WTC11 (cell line): Measurements from ENCODE around the gene FANCC.

Experiments
- ATF1 ChIP-seq: sonication (generic); formaldehyde crosslinking; IDR thresholded peaks from 2 replicates; pipeline ENCODE4 v1.8.1; 2023; ENCODE audit warnings: mild to moderate bottlenecking, moderate library complexity, missing genetic modification reagents
- CREB1 ChIP-seq: sonication (generic); formaldehyde crosslinking; IDR thresholded peaks from 2 replicates; pipeline ENCODE4 v1.8.0; 2023; ENCODE audit warnings: mild to moderate bottlenecking, missing genetic modification reagents
- CTCF ChIP-seq: fragments of 200-600 bp; IDR thresholded peaks from 2 replicates; pipeline ENCODE4 v1.8.0; 2022; ENCODE audit warnings: antibody characterized with exemption
- ESRRA ChIP-seq: sonication (generic); formaldehyde crosslinking; IDR thresholded peaks from 2 replicates; pipeline ENCODE4 v1.8.1; 2022; ENCODE audit warnings: mild to moderate bottlenecking, missing genetic modification reagents, borderline replicate concordance
- MAX ChIP-seq: sonication (generic); formaldehyde crosslinking; IDR thresholded peaks from 2 replicates; pipeline ENCODE4 v1.8.0; 2022; ENCODE audit warnings: mild to moderate bottlenecking, missing genetic modification reagents

DNA sequence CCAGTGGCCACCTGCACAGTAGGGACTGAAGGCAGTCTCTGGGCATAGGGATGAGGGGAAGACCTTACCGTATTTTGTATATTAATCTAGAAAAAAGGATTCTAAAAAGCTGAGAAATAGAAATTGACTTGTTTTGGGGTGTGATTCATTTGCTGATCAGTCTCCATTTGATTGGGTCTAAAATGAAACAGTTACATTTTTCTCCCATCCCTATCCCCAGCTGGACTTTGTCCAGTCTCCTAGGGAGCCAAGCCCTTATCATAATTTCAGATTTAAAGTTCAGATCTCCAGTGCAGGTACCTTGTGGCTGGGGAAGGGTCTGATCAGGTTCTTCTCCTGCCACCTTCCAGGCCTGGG, 240.8 kb downstream of the FANCC start:
- no peak for TF ChIP-seq CTCF
- TF ChIP-seq ESRRA (CRISPR knock-in tag): no peak
- TF ChIP-seq CREB1: no peak
- TF ChIP-seq MAX: no peak
- TF ChIP-seq ATF1 (CRISPR knock-in tag): no peak
